ENCODE results near the gene PRICKLE4. TPM values are rescaled to one million over a fixed set of nuclear protein-coding genes. Genes with fewer than 3 reads are reported as not detected.
"Not testable (repeated sequence)": the region's sequence is repeated elsewhere in the genome, so short reads cannot be mapped to it uniquely, and the experiment has no call there.

The PRICKLE4 gene
- total RNA-seq, 1 donor from 2014 or later: 2.3 TPM

DNA sequence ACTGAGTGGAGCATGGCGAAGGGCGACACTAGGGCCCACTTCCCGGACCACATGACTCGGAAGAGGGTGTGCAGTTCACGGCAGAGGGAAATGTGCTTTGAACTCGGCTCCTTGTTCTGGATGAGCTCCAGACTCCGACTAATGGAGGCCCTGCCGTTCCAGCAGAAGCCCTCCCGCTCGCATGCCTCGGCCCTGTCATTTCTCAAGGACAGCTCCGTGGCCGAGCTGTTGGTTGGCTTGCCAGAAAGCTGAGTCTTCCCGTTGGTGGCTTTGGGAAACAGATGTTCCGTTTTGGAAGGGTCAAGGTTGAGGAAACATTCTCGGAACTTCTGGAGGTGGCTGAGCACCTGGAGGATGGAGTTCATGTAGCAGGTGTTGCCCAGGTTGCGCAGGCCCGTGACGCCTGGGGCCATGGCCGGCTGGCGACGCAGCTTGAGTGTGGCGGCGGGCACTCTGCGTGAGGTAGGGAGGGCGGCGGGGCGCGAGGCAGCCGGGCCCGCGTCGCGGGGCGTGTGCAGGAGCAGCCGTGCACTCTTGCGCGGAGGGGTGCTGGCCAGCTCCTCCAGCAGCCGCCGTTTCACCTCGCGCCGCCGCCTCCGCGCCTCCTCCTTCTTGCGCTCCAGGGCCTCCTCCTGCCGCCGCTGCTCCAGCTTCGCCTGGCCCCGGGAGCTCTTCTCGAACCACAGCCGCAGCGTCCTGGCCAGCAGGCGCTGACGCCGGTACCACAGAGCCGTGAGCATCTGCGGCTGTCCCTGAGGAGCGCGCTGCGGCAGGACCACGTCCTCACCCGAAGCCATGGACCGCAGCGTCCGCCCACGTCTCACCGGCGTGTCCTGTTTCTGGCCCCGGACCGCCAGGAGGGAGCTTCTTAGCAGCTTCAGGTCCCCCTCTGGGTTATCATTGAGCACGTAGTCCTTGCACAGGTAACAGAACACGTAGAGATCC is 25.5 kb downstream of the PRICKLE4 start:
- H3K4me1 Mint-ChIP-seq (ENCODE audit: unreplicated experiment): no peaks in the 10 kb centered on the region
- no peak for DNase-seq (ENCODE audit: extremely low spot score, unreplicated experiment)

GRCh38 chr6:41811095-41811494 is 30.5 kb downstream of the PRICKLE4 start:
- no peaks in the 10 kb centered on the region for H3K36me3 Mint-ChIP-seq (ENCODE audit: unreplicated experiment)
- H3K4me3 Mint-ChIP-seq (ENCODE audit: unreplicated experiment): no peak overlapping the region
- H3K27me3 Mint-ChIP-seq (ENCODE audit: unreplicated experiment): no peaks in the 10 kb centered on the region
- no peak overlapping the region for H3K27ac Mint-ChIP-seq (ENCODE audit: unreplicated experiment)
- no peak for DNase-seq (ENCODE audit: extremely low spot score, unreplicated experiment)
- H3K9me3 Mint-ChIP-seq (ENCODE audit: unreplicated experiment): no peaks in the 10 kb centered on the region
- peaks cover 2% of the 10 kb centered on the region for H3K4me1 Mint-ChIP-seq (ENCODE audit: unreplicated experiment)
- TF ChIP-seq CTCF (IDR thresholded peaks at IDR 0.05): no peak

More for the DNA sequence above, 25.5 kb downstream of the PRICKLE4 start:
- Mint-ChIP-seq H3K27me3 (ENCODE audit: unreplicated experiment) (no peaks in the 10 kb centered on the region), H3K36me3 (ENCODE audit: unreplicated experiment) (no peaks in the 10 kb centered on the region), H3K27ac (ENCODE audit: unreplicated experiment) (no peak overlapping the region), H3K9me3 (ENCODE audit: unreplicated experiment) (no peaks in the 10 kb centered on the region), H3K4me3 (ENCODE audit: unreplicated experiment) (no peak overlapping the region)
- no peak for TF ChIP-seq CTCF (IDR thresholded peaks at IDR 0.05)

GRCh38 chr6:41811946-41812345 is 31.4 kb downstream of the PRICKLE4 start:
- not testable (repeated sequence) for H3K4me3 Mint-ChIP-seq (ENCODE audit: unreplicated experiment); H3K27me3 Mint-ChIP-seq (ENCODE audit: unreplicated experiment); H3K4me1 Mint-ChIP-seq (ENCODE audit: unreplicated experiment); H3K36me3 Mint-ChIP-seq (ENCODE audit: unreplicated experiment); H3K9me3 Mint-ChIP-seq (ENCODE audit: unreplicated experiment); DNase-seq (ENCODE audit: extremely low spot score, unreplicated experiment); H3K27ac Mint-ChIP-seq (ENCODE audit: unreplicated experiment)

DNA sequence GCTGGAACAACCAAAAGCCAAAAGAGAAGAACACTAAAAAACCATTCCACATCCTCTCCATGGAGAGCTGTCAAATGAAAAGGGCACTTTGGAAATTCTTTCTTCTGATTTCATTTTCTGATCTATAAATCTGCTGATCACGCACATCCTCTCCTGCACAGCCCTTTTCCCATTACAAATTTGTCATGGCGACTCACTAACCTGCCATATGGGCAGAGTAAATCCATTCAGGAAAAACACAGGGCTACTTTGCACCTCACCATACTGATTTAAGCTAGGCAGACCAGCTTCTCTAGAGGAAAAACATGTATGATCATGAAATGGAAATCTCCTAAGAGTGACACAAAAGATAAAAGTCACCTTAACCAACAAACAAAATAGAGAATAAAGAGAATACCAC is 32.9 kb downstream of the PRICKLE4 start:
- DNase-seq (ENCODE audit: extremely low spot score, unreplicated experiment): no peak
- no peak overlapping the region for H3K27ac Mint-ChIP-seq (ENCODE audit: unreplicated experiment)
- no peaks in the 10 kb centered on the region for H3K9me3 Mint-ChIP-seq (ENCODE audit: unreplicated experiment)
- H3K4me1 Mint-ChIP-seq (ENCODE audit: unreplicated experiment): peaks cover 4% of the 10 kb centered on the region
- no peaks in the 10 kb centered on the region for H3K36me3 Mint-ChIP-seq (ENCODE audit: unreplicated experiment)
- H3K27me3 Mint-ChIP-seq (ENCODE audit: unreplicated experiment): no peaks in the 10 kb centered on the region
- no peak overlapping the region for H3K4me3 Mint-ChIP-seq (ENCODE audit: unreplicated experiment)
- no peak for TF ChIP-seq CTCF (IDR thresholded peaks at IDR 0.05)

GRCh38 chr6:41813956-41814355 is 33.4 kb downstream of the PRICKLE4 start:
- no peak for TF ChIP-seq CTCF (IDR thresholded peaks at IDR 0.05)
- no peaks in the 10 kb centered on the region for H3K27me3 Mint-ChIP-seq (ENCODE audit: unreplicated experiment)
- peaks cover 4% of the 10 kb centered on the region for H3K4me1 Mint-ChIP-seq (ENCODE audit: unreplicated experiment)
- no peaks in the 10 kb centered on the region for H3K36me3 Mint-ChIP-seq (ENCODE audit: unreplicated experiment)
- H3K9me3 Mint-ChIP-seq (ENCODE audit: unreplicated experiment): no peaks in the 10 kb centered on the region
- no peak for DNase-seq (ENCODE audit: extremely low spot score, unreplicated experiment)
- no peak overlapping the region for H3K4me3 Mint-ChIP-seq (ENCODE audit: unreplicated experiment)
- H3K27ac Mint-ChIP-seq (ENCODE audit: unreplicated experiment): no peak overlapping the region

Data from osteocyte (in vitro differentiated cells).